ENCODE data around the gene SLC43A2. TPM values are rescaled to one million over a fixed set of nuclear protein-coding genes. Genes with fewer than 3 reads are reported as not detected.

Gene SLC43A2
- total and polyA plus RNA-seq, 8 donors, result 0.29 to 15.8 (median 5.2) TPM

DNA sequence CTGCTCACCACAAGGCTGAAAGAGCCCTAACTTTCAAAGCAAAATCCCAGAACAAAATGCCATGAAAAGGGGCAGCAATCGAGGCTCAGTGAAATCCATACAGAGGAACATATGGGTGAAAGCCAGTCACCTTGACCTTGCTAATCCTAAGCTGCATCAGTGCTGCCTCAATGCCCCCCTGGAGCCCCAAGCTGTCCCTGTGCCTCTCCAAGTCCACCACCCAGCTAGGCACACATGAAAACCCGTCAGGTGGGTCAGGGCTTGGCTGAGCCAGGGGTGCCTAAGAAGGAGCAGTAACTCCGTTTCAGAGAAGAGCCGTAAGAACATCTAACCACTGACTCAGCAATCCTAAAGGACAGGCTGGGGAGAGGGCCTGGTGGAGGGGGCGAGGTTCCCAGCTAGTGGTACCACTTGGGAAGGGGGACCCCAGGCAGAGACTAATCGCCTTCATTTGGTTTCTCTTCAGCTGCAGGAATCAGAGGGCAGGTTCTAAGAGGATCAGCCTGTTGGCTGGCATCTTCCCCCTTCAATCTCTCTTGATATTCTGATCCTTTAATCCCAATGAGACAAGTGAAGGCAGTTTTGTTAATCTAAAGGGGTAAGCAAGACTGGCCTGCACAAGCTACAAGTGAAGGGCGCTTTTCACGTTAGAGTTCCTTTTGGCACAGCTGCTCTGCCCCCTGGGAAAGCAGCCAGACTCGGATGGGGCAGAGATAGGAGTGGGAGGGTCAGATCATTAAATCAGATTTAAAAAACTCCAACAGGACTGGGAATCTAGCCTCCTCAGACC, 73.7 kb downstream of the SLC43A2 start:
- Histone ChIP-seq H3K36me3 (peaks cover 20 to 62% (median 52%) of the 10 kb centered on the region in 4 donors), H3K9me3 (no peaks in the 10 kb centered on the region), H3K4me1 (peaks cover 15 to 63% (median 49%) of the 10 kb centered on the region in 4 donors), H3K27me3 (no peaks in the 10 kb centered on the region), H3K27ac (peak overlapping the region in 3 of 5 donors; percentile 41 to 63 (median 42)), H3K4me3 (no peak overlapping the region)
- TF ChIP-seq POLR2AphosphoS5 (IDR thresholded peaks at IDR 0.05) (no peak), CTCF (IDR thresholded peaks at IDR 0.05) (no peak), POLR2A (IDR thresholded peaks at IDR 0.05) (no peak), EP300 (IDR thresholded peaks at IDR 0.05) (no peak)
- intact Hi-C loops (cut with DNase I; ENCODE audit: low total_unique reads), result no loop called here
- 53 to 62% (median 62%) methylated on average over 8 to 9 of the region's 9 CpGs for WGBS, 5 donors
- no peak for DNase-seq

DNA sequence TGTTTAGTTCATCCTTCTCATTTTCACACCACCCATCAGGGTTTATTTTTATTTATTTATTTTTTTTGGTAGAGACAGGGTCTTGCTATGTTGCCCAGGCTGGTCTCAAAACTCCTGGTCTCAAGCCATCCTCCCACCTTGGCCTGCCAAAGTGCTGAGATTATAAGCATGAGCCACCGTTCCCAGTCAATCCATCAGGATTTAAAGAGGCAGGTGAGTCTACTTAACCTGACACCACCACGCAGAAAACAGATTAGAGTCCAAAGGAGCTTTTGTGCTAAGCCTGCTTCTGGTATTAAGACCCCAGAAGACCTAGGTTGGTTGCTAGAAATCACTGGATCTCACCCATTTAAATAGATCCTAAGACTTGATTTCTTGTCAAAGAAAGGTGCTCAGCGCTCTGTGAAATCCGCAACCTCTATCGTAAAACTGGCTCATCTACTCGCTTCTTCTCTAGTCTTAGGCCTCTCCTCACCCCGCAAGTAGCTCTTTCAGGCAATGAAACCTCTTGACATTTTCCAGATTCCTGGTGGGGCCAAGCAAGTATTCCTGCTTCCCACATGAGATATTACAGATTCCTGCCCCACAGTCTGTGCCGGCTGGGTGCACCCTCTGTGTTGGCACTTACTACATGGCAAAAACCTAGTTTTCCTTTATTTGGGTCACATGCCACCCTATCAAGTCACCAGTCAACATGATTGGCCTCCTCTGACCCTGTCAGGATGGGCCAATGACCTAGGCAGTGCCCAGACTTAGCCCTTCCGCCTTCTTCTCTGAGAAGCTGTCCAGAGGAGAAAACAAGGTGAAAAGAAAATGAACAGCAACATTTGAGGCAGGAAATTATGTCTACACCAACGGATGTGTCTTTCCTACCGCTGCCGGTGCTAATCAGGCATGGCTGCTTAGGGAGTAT, 75.0 kb downstream of the SLC43A2 start:
- intact Hi-C loops (cut with DNase I; ENCODE audit: low total_unique reads), result no loop called here
- H3K27ac ChIP-seq, result peak overlapping the region in 1 of 5 donors; percentile 49

DNA sequence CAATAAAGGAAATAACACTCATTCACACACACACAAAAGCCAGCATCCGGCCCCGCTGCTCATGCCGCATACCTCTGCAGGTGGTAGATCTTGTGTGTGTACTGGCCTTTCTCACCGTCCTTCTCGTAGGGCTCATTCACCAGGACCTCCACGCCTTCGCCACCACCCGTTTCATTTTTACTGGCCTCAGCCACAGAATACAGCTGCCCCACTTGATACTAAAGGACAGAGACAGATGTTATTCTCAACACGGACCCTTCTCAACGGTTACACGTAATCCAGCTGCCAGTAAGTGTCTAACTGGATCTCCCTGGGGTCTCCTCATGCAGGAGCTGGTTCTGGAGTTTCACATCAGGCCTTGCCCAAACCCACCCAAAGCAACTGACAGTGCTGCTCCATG, 75.7 kb downstream of the SLC43A2 start:
- no peak for TF ChIP-seq POLR2AphosphoS5 (IDR thresholded peaks at IDR 0.05)
- no peak for TF ChIP-seq CTCF (IDR thresholded peaks at IDR 0.05)
- TF ChIP-seq POLR2A (IDR thresholded peaks at IDR 0.05), result no peak
- TF ChIP-seq EP300 (IDR thresholded peaks at IDR 0.05), result no peak
- H3K4me1 ChIP-seq, result peaks cover 9 to 43% (median 36%) of the 10 kb centered on the region in 4 donors
- no peaks in the 10 kb centered on the region for H3K27me3 ChIP-seq
- no peaks in the 10 kb centered on the region for H3K9me3 ChIP-seq
- intact Hi-C loops (cut with DNase I; ENCODE audit: low total_unique reads), result no loop called here
- H3K27ac ChIP-seq, result no peak overlapping the region
- no peak for DNase-seq
- 82 to 93% (median 89%) methylated on average over 11 of the region's 11 CpGs for WGBS, 5 donors
- H3K36me3 ChIP-seq, result peaks cover 31 to 83% (median 72%) of the 10 kb centered on the region in 4 donors
- H3K4me3 ChIP-seq, result no peak overlapping the region

More for the DNA sequence above, 75.0 kb downstream of the SLC43A2 start:
- Histone ChIP-seq H3K9me3 (no peaks in the 10 kb centered on the region), H3K27me3 (no peaks in the 10 kb centered on the region), H3K4me1 (peaks cover 9 to 49% (median 38%) of the 10 kb centered on the region in 4 donors), H3K36me3 (peaks cover 26 to 76% (median 66%) of the 10 kb centered on the region in 4 donors), H3K4me3 (no peak overlapping the region)
- TF ChIP-seq POLR2A (IDR thresholded peaks at IDR 0.05) (no peak), POLR2AphosphoS5 (IDR thresholded peaks at IDR 0.05) (no peak), CTCF (IDR thresholded peaks at IDR 0.05) (no peak), EP300 (IDR thresholded peaks at IDR 0.05) (no peak)
- WGBS, 5 donors, result 81 to 94% (median 91%) methylated on average over 12 of the region's 12 CpGs
- no peak for DNase-seq

DNA sequence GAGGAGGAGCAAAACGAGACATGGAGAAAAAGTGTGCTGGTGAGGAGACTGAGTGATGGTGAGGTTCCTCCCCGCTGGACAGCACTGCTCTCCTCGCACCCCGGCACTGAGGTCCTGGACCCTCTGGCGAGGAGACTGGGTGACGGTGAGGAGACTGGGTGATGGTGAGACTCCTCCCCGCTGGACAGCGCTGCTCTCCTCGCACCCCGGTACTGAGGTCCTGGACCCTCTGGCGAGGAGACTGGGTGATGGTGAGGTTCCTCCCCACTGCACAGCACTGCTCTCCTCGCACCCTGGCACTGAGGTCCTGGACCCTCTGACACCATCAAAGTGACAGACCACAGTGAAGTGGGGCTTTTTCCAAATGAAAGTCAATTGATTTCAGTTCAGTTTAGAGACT, 76.9 kb downstream of the SLC43A2 start:
- Histone ChIP-seq H3K4me1 (peaks cover 9 to 32% (median 26%) of the 10 kb centered on the region in 4 donors), H3K27me3 (no peaks in the 10 kb centered on the region), H3K27ac (no peak overlapping the region), H3K9me3 (no peaks in the 10 kb centered on the region), H3K4me3 (no peak overlapping the region), H3K36me3 (peaks cover 38 to 83% (median 78%) of the 10 kb centered on the region in 4 donors)
- intact Hi-C loops (cut with DNase I; ENCODE audit: low total_unique reads), result no loop called here
- DNase-seq, result no peak
- 87 to 97% (median 93%) methylated on average over 12 of the region's 12 CpGs for WGBS, 5 donors
- TF ChIP-seq POLR2A (IDR thresholded peaks at IDR 0.05) (no peak), EP300 (IDR thresholded peaks at IDR 0.05) (no peak), CTCF (IDR thresholded peaks at IDR 0.05) (no peak), POLR2AphosphoS5 (IDR thresholded peaks at IDR 0.05) (no peak)

Data from stomach (tissue), 9 donors.